Sigmoid colon (tissue), 3 donors: ENCODE data around the gene CRISPLD2.
"Not testable (repeated sequence)": the region's sequence is repeated elsewhere in the genome, so short reads cannot be mapped to it uniquely, and the experiment has no call there.

ENCODE experiments used
- POLR2A ChIP-seq, 2 donors: fragments of 450-650 bp; IDR thresholded peaks; one replicate each; pipeline ENCODE4 v1.6.1; 2016; ENCODE audit warnings: antibody characterized with exemption in 2 of 2, mild to moderate bottlenecking in 2 of 2, moderate library complexity in 2 of 2
- TF ChIP-seq, protein P1 (sequence below), 4 experiments: fragments of 450-650 bp in 3 of 4; fragments of 200-600 bp in 1 of 4; IDR thresholded peaks; one replicate each; pipeline ENCODE4 v1.5.1; 2016 to 2019; ENCODE audit warnings: antibody characterized with exemption in 4 of 4, mild to moderate bottlenecking in 3 of 4, moderate library complexity in 2 of 4

DNA sequence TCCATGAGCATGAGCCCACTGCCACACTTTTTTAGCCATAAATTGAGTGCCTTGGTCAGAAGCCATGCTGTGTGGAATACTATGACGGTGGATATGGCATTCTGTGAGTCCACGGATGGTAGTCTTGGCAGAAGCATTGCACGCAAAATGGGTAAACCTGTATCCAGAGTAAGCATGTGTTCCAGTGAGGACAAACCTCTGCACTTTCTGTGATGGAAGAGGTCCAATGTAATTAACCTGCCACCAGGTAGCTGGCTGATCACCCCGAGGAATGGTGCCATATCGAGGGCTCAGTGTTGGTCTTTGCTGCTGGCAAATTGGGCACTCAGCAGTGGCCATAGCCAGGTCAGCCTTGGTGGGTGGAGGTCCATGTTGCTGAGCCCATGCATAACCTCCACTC lies 37.0 kb downstream of the CRISPLD2 start:
- TF ChIP-seq, protein P1, sequence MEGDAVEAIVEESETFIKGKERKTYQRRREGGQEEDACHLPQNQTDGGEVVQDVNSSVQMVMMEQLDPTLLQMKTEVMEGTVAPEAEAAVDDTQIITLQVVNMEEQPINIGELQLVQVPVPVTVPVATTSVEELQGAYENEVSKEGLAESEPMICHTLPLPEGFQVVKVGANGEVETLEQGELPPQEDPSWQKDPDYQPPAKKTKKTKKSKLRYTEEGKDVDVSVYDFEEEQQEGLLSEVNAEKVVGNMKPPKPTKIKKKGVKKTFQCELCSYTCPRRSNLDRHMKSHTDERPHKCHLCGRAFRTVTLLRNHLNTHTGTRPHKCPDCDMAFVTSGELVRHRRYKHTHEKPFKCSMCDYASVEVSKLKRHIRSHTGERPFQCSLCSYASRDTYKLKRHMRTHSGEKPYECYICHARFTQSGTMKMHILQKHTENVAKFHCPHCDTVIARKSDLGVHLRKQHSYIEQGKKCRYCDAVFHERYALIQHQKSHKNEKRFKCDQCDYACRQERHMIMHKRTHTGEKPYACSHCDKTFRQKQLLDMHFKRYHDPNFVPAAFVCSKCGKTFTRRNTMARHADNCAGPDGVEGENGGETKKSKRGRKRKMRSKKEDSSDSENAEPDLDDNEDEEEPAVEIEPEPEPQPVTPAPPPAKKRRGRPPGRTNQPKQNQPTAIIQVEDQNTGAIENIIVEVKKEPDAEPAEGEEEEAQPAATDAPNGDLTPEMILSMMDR (IDR thresholded peaks at IDR 0.05) = not testable (repeated sequence)
- TF ChIP-seq POLR2A (IDR thresholded peaks at IDR 0.05) = not testable (repeated sequence)
